ENCODE measurements around the gene DTX1. TPM values are rescaled to one million over a fixed set of nuclear protein-coding genes. Genes with fewer than 3 reads are reported as not detected.

DTX1 gene
- not detected in 2 replicates for total RNA-seq

GRCh38 chr12:113056631-113057488 is at the start of gene DTX1:
TSS of gene DTX1 (plus strand) at chr12:113056730. CDS start at chr12:113058193, 1,463 bp downstream.

GRCh38 chr12:113135178-113136127 is 78.9 kb downstream of the DTX1 start, which contains the start of gene RASAL1:
TSS of gene RASAL1 (minus strand) at chr12:113135761. CDS start at chr12:113135462, 299 bp downstream.

Other genes starting within 250 kb of the DTX1 start
- gene OAS1, start 149.8 kb upstream of the DTX1 start, total RNA-seq, result 2.5 and 5.6 TPM in 2 replicates
- 6.7 and 8.9 TPM in 2 replicates for gene OAS3, start 118.3 kb upstream of the DTX1 start, total RNA-seq
- 0.33 and 0.42 TPM in 2 replicates for gene OAS2, start 78.2 kb upstream of the DTX1 start, total RNA-seq
- 0.60 and 1.1 TPM in 2 replicates for gene RASAL1, start 79.0 kb downstream of the DTX1 start, total RNA-seq
- gene CFAP73, start 93.0 kb downstream of the DTX1 start, total RNA-seq, result not detected in 2 replicates
- 73.8 and 100 TPM in 2 replicates for gene DDX54, start 128.7 kb downstream of the DTX1 start, total RNA-seq
- gene RITA1, start 129.0 kb downstream of the DTX1 start, total RNA-seq, result 23.9 and 28.4 TPM in 2 replicates
- gene TPCN1, start 164.7 kb downstream of the DTX1 start, total RNA-seq, result 13.2 and 20.1 TPM in 2 replicates